Stimulated activated CD4-positive, alpha-beta T cell treated with anti-CD3 and anti-CD28 coated beads, Interleukin-12 subunit alpha, Interleukin-12 subunit beta, amount 100 ng/mL, for 24 hours (primary cell): Measurements from ENCODE around the gene CNIH3.

ENCODE experiments used
- DNase-seq, 2 experiments: peaks; one replicate each; pipeline ENCODE4 v3.0.0-alpha.2; 2020; ENCODE audit warnings: low read depth in 2 of 2

CNIH3 gene

GRCh38 chr1:224721000-224721399 is 104.9 kb downstream of the CNIH3 start:
- no peak for DNase-seq

GRCh38 chr1:224722838-224723237 is 106.7 kb downstream of the CNIH3 start:
- DNase-seq: no peak

GRCh38 chr1:224724566-224724965 is 108.4 kb downstream of the CNIH3 start:
- no peak for DNase-seq

- no peak for DNase-seq
Measured at GRCh38 chr1:224726441-224727182, 110.5 kb downstream of the CNIH3 start.

GRCh38 chr1:224727351-224728289 is 111.5 kb downstream of the CNIH3 start:
- no peak for DNase-seq

- DNase-seq: no peak
Measured at GRCh38 chr1:224730540-224730939, 114.4 kb downstream of the CNIH3 start.

GRCh38 chr1:224730965-224731364 is 114.8 kb downstream of the CNIH3 start:
- DNase-seq: no peak

- no peak for DNase-seq
Measured at GRCh38 chr1:224731633-224732032, 115.5 kb downstream of the CNIH3 start.

GRCh38 chr1:224732377-224733026 is 116.4 kb downstream of the CNIH3 start:
- no peak for DNase-seq

- no peak for DNase-seq
Measured at GRCh38 chr1:224733027-224733911, 117.2 kb downstream of the CNIH3 start.

- DNase-seq: no peak
Measured at GRCh38 chr1:224734261-224734935, 118.3 kb downstream of the CNIH3 start.

GRCh38 chr1:224735159-224735558 is 119.0 kb downstream of the CNIH3 start:
- no peak for DNase-seq

GRCh38 chr1:224736619-224737352 is 120.7 kb downstream of the CNIH3 start:
- no peak for DNase-seq

GRCh38 chr1:224737353-224737727 is 121.2 kb downstream of the CNIH3 start:
- no peak for DNase-seq

- no peak for DNase-seq
Measured at GRCh38 chr1:224739303-224739996, 123.3 kb downstream of the CNIH3 start.

- no peak for DNase-seq
Measured at GRCh38 chr1:224739997-224740684, 124.0 kb downstream of the CNIH3 start.

- DNase-seq: no peak
Measured at GRCh38 chr1:224740685-224741052, 124.6 kb downstream of the CNIH3 start.

- DNase-seq: no peak
Measured at GRCh38 chr1:224742349-224742748, 126.2 kb downstream of the CNIH3 start.

- DNase-seq: no peak
Measured at GRCh38 chr1:224743608-224744164, 127.6 kb downstream of the CNIH3 start.
